ENCODE results near the gene OGFOD3.

GRCh38 chr17:82353484-82353883 is 64.9 kb downstream of the OGFOD3 start:
- TF ChIP-seq CTCF (conservative IDR thresholded peaks at IDR 0.05): no peak
- no peak for TF ChIP-seq EZH2 (IDR thresholded peaks at IDR 0.05; ENCODE audit: low read depth)

Measured in PC-9 (cell line).